WTC11 (cell line): ENCODE measurements around the gene CCDC88B. TPM values are rescaled to one million over a fixed set of nuclear protein-coding genes. Genes with fewer than 3 reads are reported as not detected.

Experiments
- ATAC-seq: fragments of 200-7000 bp; cut with Tn5 transposase; 2 replicates; pipeline ENCODE4 v1.10.0; 2021; ENCODE audit warnings: mild to moderate bottlenecking, moderate library complexity
- CTCF ChIA-PET: fragments of 300-600 bp; sonication (Branson Sonifier 250); formaldehyde crosslinking; loops from one replicate; lab custom pipeline; 2021; ENCODE audit warnings: antibody characterized with exemption; lab: Charles Lee
- POLR2A ChIA-PET: fragments of 350-600 bp; sonication (Branson Sonifier 250); formaldehyde crosslinking; loops from one replicate; lab custom pipeline; 2021; ENCODE audit warnings: antibody characterized with exemption; lab: Charles Lee
- DNase-seq: peaks from one replicate; pipeline ENCODE4 v3.0.0; 2021; ENCODE audit warnings: low spot score
- H3K27ac Mint-ChIP-seq: 2 replicates; pipeline ENCODE4 v1.8.0; 2021; ENCODE audit warnings: mixed read lengths
- H3K27me3 Mint-ChIP-seq: 2 replicates; pipeline ENCODE4 v1.8.0; 2021; ENCODE audit warnings: low read depth, mild to moderate bottlenecking, moderate library complexity, mixed read lengths
- H3K36me3 Mint-ChIP-seq: 2 replicates; pipeline ENCODE4 v1.8.0; 2021; ENCODE audit warnings: mixed read lengths
- H3K4me1 Mint-ChIP-seq: 2 replicates; pipeline ENCODE4 v1.8.0; 2022; ENCODE audit warnings: mixed read lengths
- H3K4me3 Mint-ChIP-seq: 2 replicates; pipeline ENCODE4 v1.8.0; 2021; ENCODE audit warnings: mild to moderate bottlenecking, moderate library complexity, mixed read lengths
- H3K9me3 Mint-ChIP-seq: 2 replicates; pipeline ENCODE4 v1.8.0; 2021; ENCODE audit warnings: mixed read lengths
- ATF1 ChIP-seq: sonication (generic); formaldehyde crosslinking; IDR thresholded peaks from 2 replicates; pipeline ENCODE4 v1.8.1; 2023; ENCODE audit warnings: mild to moderate bottlenecking, moderate library complexity, missing genetic modification reagents
- ETV6 ChIP-seq: sonication (generic); formaldehyde crosslinking; IDR thresholded peaks from 2 replicates; pipeline ENCODE4 v1.8.1; 2022; ENCODE audit warnings: mild to moderate bottlenecking, missing genetic modification reagents
- GRHL2 ChIP-seq: fragments of 250-450 bp; sonication (Bioruptor Pico); IDR thresholded peaks from 2 replicates; pipeline ENCODE4 v1.8.0; 2022; ENCODE audit warnings: mild to moderate bottlenecking, moderate library complexity; ENCODE audit not compliant: insufficient replicate concordance, severe bottlenecking
- GTF2I ChIP-seq: fragments of 250-450 bp; sonication (Bioruptor Pico); conservative IDR thresholded peaks from 2 replicates; pipeline ENCODE4 v1.4.0; 2021; ENCODE audit warnings: mild to moderate bottlenecking
- JUN ChIP-seq: sonication (generic); formaldehyde crosslinking; IDR thresholded peaks from 2 replicates; pipeline ENCODE4 v1.8.0; 2023; ENCODE audit warnings: mild to moderate bottlenecking, missing genetic modification reagents
- MXD4 ChIP-seq: fragments of 250-450 bp; sonication (Bioruptor Pico); IDR thresholded peaks from 2 replicates; pipeline ENCODE4 v1.8.0; 2021; ENCODE audit warnings: mild to moderate bottlenecking, moderate library complexity, borderline replicate concordance
- NFATC4 ChIP-seq: fragments of 250-450 bp; sonication (Bioruptor Pico); IDR thresholded peaks from 2 replicates; pipeline ENCODE4 v1.9.0; 2021; ENCODE audit warnings: mild to moderate bottlenecking
- NFE2L1 ChIP-seq: sonication (generic); formaldehyde crosslinking; IDR thresholded peaks from 2 replicates; pipeline ENCODE4 v1.8.1; 2023; ENCODE audit warnings: missing genetic modification reagents
- SMAD4 ChIP-seq: sonication (generic); formaldehyde crosslinking; IDR thresholded peaks from 2 replicates; pipeline ENCODE4 v1.8.0; 2022; ENCODE audit warnings: mild to moderate bottlenecking, missing genetic modification reagents
- ZNF121 ChIP-seq: sonication (generic); formaldehyde crosslinking; IDR thresholded peaks from 2 replicates; pipeline ENCODE4 v1.8.0; 2023; ENCODE audit warnings: missing genetic modification reagents
- ZNF219 ChIP-seq: sonication (generic); formaldehyde crosslinking; IDR thresholded peaks from 2 replicates; pipeline ENCODE4 v1.8.0; 2023; ENCODE audit warnings: missing genetic modification reagents, mild to moderate bottlenecking, borderline replicate concordance
- ZNF263 ChIP-seq: sonication (generic); formaldehyde crosslinking; IDR thresholded peaks from 2 replicates; pipeline ENCODE4 v1.8.1; 2022; ENCODE audit warnings: low read depth, mild to moderate bottlenecking, moderate library complexity, missing genetic modification reagents
- total RNA-seq: library from RNA; stranded (reverse); gene quantifications from 3 replicates; pipeline ENCODE4 v1.2.3, GENCODE V29; 2021
- TF ChIP-seq, protein P1 (sequence below): sonication (generic); formaldehyde crosslinking; IDR thresholded peaks from 2 replicates; pipeline ENCODE4 v1.8.0; 2022; ENCODE audit warnings: mild to moderate bottlenecking, missing genetic modification reagents
- TF ChIP-seq, protein P2 (sequence below): sonication (generic); formaldehyde crosslinking; IDR thresholded peaks from 2 replicates; pipeline ENCODE4 v1.8.0; 2022; ENCODE audit warnings: missing genetic modification reagents
- TF ChIP-seq, protein P3 (sequence below): sonication (generic); formaldehyde crosslinking; IDR thresholded peaks from 2 replicates; pipeline ENCODE4 v1.8.0; 2022; ENCODE audit warnings: mild to moderate bottlenecking, missing genetic modification reagents
- TF ChIP-seq, protein P4 (sequence below): fragments of 200-600 bp; IDR thresholded peaks from 2 replicates; pipeline ENCODE4 v1.8.0; 2022; ENCODE audit warnings: antibody characterized with exemption
- TF ChIP-seq, protein P5 (sequence below): sonication (generic); formaldehyde crosslinking; IDR thresholded peaks from 2 replicates; pipeline ENCODE4 v1.8.1; 2022; ENCODE audit warnings: mild to moderate bottlenecking, moderate library complexity, missing genetic modification reagents
- TF ChIP-seq, protein P6 (sequence below): sonication (generic); formaldehyde crosslinking; IDR thresholded peaks from 2 replicates; pipeline ENCODE4 v1.8.1; 2023; ENCODE audit warnings: mild to moderate bottlenecking, missing genetic modification reagents, borderline replicate concordance

Gene CCDC88B
- total RNA-seq, 1 experiment from 2014 or later = 17.0 TPM

DNA sequence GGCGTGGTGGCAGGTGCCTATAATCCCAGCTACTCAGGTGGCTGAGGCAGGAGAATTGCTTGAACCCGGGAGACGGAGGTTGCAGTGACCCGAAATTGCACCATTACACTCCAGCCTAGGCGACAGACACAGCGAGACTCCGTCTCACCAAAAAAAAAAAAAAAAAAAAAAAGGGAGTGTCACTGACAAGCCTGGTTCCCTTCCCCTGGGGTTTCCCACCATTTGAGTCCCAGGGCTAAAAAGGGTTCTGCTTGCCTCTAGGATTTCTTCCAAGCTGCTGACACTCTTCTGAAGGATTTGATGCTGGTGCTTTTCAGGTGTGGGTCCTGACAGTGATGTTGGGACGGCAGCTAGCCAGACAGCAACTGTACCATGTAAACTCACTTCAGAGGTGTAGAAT, 1.3 kb upstream of the CCDC88B start:
- no peak overlapping the region for H3K27ac Mint-ChIP-seq
- TF ChIP-seq, protein P1, sequence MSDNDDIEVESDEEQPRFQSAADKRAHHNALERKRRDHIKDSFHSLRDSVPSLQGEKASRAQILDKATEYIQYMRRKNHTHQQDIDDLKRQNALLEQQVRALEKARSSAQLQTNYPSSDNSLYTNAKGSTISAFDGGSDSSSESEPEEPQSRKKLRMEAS = no peak
- no peak for TF ChIP-seq ATF1
- TF ChIP-seq JUN = no peak
- TF ChIP-seq, protein P2, sequence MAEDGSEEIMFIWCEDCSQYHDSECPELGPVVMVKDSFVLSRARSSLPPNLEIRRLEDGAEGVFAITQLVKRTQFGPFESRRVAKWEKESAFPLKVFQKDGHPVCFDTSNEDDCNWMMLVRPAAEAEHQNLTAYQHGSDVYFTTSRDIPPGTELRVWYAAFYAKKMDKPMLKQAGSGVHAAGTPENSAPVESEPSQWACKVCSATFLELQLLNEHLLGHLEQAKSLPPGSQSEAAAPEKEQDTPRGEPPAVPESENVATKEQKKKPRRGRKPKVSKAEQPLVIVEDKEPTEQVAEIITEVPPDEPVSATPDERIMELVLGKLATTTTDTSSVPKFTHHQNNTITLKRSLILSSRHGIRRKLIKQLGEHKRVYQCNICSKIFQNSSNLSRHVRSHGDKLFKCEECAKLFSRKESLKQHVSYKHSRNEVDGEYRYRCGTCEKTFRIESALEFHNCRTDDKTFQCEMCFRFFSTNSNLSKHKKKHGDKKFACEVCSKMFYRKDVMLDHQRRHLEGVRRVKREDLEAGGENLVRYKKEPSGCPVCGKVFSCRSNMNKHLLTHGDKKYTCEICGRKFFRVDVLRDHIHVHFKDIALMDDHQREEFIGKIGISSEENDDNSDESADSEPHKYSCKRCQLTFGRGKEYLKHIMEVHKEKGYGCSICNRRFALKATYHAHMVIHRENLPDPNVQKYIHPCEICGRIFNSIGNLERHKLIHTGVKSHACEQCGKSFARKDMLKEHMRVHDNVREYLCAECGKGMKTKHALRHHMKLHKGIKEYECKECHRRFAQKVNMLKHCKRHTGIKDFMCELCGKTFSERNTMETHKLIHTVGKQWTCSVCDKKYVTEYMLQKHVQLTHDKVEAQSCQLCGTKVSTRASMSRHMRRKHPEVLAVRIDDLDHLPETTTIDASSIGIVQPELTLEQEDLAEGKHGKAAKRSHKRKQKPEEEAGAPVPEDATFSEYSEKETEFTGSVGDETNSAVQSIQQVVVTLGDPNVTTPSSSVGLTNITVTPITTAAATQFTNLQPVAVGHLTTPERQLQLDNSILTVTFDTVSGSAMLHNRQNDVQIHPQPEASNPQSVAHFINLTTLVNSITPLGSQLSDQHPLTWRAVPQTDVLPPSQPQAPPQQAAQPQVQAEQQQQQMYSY (CRISPR knock-in tag) = no peak
- no peak for TF ChIP-seq NFE2L1 (CRISPR knock-in tag)
- TF ChIP-seq, protein P3, sequence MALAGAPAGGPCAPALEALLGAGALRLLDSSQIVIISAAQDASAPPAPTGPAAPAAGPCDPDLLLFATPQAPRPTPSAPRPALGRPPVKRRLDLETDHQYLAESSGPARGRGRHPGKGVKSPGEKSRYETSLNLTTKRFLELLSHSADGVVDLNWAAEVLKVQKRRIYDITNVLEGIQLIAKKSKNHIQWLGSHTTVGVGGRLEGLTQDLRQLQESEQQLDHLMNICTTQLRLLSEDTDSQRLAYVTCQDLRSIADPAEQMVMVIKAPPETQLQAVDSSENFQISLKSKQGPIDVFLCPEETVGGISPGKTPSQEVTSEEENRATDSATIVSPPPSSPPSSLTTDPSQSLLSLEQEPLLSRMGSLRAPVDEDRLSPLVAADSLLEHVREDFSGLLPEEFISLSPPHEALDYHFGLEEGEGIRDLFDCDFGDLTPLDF (CRISPR knock-in tag) = no peak
- no peak for TF ChIP-seq MXD4 (CRISPR knock-in tag)
- no peak for TF ChIP-seq GRHL2 (CRISPR knock-in tag)
- TF ChIP-seq, protein P4, sequence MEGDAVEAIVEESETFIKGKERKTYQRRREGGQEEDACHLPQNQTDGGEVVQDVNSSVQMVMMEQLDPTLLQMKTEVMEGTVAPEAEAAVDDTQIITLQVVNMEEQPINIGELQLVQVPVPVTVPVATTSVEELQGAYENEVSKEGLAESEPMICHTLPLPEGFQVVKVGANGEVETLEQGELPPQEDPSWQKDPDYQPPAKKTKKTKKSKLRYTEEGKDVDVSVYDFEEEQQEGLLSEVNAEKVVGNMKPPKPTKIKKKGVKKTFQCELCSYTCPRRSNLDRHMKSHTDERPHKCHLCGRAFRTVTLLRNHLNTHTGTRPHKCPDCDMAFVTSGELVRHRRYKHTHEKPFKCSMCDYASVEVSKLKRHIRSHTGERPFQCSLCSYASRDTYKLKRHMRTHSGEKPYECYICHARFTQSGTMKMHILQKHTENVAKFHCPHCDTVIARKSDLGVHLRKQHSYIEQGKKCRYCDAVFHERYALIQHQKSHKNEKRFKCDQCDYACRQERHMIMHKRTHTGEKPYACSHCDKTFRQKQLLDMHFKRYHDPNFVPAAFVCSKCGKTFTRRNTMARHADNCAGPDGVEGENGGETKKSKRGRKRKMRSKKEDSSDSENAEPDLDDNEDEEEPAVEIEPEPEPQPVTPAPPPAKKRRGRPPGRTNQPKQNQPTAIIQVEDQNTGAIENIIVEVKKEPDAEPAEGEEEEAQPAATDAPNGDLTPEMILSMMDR = no peak
- TF ChIP-seq ZNF263 = no peak
- TF ChIP-seq, protein P5, sequence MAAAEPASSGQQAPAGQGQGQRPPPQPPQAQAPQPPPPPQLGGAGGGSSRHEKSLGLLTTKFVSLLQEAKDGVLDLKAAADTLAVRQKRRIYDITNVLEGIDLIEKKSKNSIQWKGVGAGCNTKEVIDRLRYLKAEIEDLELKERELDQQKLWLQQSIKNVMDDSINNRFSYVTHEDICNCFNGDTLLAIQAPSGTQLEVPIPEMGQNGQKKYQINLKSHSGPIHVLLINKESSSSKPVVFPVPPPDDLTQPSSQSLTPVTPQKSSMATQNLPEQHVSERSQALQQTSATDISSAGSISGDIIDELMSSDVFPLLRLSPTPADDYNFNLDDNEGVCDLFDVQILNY (CRISPR knock-in tag) = no peak
- TF ChIP-seq GTF2I (CRISPR knock-in tag) = no peak
- no peak for TF ChIP-seq ETV6 (CRISPR knock-in tag)
- TF ChIP-seq ZNF219 (CRISPR knock-in tag) = no peak
- no peak for TF ChIP-seq NFATC4 (CRISPR knock-in tag)
- no peak for TF ChIP-seq SMAD4
- TF ChIP-seq, protein P6, sequence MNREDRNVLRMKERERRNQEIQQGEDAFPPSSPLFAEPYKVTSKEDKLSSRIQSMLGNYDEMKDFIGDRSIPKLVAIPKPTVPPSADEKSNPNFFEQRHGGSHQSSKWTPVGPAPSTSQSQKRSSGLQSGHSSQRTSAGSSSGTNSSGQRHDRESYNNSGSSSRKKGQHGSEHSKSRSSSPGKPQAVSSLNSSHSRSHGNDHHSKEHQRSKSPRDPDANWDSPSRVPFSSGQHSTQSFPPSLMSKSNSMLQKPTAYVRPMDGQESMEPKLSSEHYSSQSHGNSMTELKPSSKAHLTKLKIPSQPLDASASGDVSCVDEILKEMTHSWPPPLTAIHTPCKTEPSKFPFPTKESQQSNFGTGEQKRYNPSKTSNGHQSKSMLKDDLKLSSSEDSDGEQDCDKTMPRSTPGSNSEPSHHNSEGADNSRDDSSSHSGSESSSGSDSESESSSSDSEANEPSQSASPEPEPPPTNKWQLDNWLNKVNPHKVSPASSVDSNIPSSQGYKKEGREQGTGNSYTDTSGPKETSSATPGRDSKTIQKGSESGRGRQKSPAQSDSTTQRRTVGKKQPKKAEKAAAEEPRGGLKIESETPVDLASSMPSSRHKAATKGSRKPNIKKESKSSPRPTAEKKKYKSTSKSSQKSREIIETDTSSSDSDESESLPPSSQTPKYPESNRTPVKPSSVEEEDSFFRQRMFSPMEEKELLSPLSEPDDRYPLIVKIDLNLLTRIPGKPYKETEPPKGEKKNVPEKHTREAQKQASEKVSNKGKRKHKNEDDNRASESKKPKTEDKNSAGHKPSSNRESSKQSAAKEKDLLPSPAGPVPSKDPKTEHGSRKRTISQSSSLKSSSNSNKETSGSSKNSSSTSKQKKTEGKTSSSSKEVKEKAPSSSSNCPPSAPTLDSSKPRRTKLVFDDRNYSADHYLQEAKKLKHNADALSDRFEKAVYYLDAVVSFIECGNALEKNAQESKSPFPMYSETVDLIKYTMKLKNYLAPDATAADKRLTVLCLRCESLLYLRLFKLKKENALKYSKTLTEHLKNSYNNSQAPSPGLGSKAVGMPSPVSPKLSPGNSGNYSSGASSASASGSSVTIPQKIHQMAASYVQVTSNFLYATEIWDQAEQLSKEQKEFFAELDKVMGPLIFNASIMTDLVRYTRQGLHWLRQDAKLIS = no peak
- TF ChIP-seq ZNF121 (CRISPR knock-in tag) = no peak
- DNase-seq = no peak
- ATAC-seq = no peak
- ChIA-PET CTCF (interaction anchor here (0.6 to 13.9 kb wide), 4 partner anchors 14 to 402 kb away, joined by 3 to 437 read pairs (median 4); no protein-coding TSS in a partner anchor), POLR2A (interaction anchor here (0.6 to 1.1 kb wide), 3 partner anchors 21 to 1055 kb away, joined by 4 to 6 read pairs (median 5); partner anchors contain the start of genes PRDX5 and TRMT112)
- H3K27me3 Mint-ChIP-seq = peaks cover 30% of the 10 kb centered on the region
- no peaks in the 10 kb centered on the region for H3K36me3 Mint-ChIP-seq
- H3K9me3 Mint-ChIP-seq = no peaks in the 10 kb centered on the region
- peaks cover 20% of the 10 kb centered on the region for H3K4me1 Mint-ChIP-seq
- no peak overlapping the region for H3K4me3 Mint-ChIP-seq
